Gastroesophageal sphincter (tissue), 3 donors: ENCODE measurements around the gene MACC1.

Experiments
- POLR2AphosphoS5 ChIP-seq: sonication (generic); formaldehyde crosslinking; IDR thresholded peaks from one replicate; pipeline ENCODE4 v1.6.1; 2017; ENCODE audit warnings: antibody characterized with exemption
- TF ChIP-seq, protein P1 (sequence below), 4 experiments: fragments of 200-600 bp in 2 of 4; fragments of 450-650 bp in 2 of 4; sonication (generic) in 1 of 4; IDR thresholded peaks; one replicate each; pipeline ENCODE4 v1.5.1; 2017 to 2019; ENCODE audit warnings: antibody characterized with exemption in 4 of 4, mild to moderate bottlenecking in 2 of 4, moderate library complexity in 2 of 4

GRCh38 chr7:20162665-20163064 lies 54.5 kb downstream of the MACC1 start:
- TF ChIP-seq, protein P1, sequence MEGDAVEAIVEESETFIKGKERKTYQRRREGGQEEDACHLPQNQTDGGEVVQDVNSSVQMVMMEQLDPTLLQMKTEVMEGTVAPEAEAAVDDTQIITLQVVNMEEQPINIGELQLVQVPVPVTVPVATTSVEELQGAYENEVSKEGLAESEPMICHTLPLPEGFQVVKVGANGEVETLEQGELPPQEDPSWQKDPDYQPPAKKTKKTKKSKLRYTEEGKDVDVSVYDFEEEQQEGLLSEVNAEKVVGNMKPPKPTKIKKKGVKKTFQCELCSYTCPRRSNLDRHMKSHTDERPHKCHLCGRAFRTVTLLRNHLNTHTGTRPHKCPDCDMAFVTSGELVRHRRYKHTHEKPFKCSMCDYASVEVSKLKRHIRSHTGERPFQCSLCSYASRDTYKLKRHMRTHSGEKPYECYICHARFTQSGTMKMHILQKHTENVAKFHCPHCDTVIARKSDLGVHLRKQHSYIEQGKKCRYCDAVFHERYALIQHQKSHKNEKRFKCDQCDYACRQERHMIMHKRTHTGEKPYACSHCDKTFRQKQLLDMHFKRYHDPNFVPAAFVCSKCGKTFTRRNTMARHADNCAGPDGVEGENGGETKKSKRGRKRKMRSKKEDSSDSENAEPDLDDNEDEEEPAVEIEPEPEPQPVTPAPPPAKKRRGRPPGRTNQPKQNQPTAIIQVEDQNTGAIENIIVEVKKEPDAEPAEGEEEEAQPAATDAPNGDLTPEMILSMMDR (IDR thresholded peaks at IDR 0.05), result no peak
- TF ChIP-seq POLR2AphosphoS5, result no peak
